ENCODE data around the gene RBL2. TPM values are rescaled to one million over a fixed set of nuclear protein-coding genes. Genes with fewer than 3 reads are reported as not detected.

Gene RBL2
- total and polyA plus RNA-seq, 9 of the 15 experiments (the other 6 are each of a cell fraction or from before 2014, with no cell fraction given): 7.8 to 76.3 (median 28.5) TPM

- no peak for TF ChIP-seq ZFP91 (CRISPR knock-in tag; IDR thresholded peaks at IDR 0.05)
- TF ChIP-seq ZBTB8A (IDR thresholded peaks at IDR 0.05; ENCODE audit: partially characterized antibody): peak; percentile 56
- TF ChIP-seq WHSC1 (IDR thresholded peaks at IDR 0.05; ENCODE audit: low read length): no peak
- TF ChIP-seq HES1 (IDR thresholded peaks at IDR 0.05; ENCODE audit: low read depth): no peak
- TF ChIP-seq MXI1 (IDR thresholded peaks at IDR 0.05; ENCODE audit: low read depth, low read length): no peak
- TF ChIP-seq PURB (CRISPR knock-in tag; IDR thresholded peaks at IDR 0.05; ENCODE audit: low read depth): no peak
- no peak for TF ChIP-seq ZNF121 (CRISPR knock-in tag; conservative IDR thresholded peaks at IDR 0.05)
- TF ChIP-seq SRSF3 (IDR thresholded peaks at IDR 0.05; ENCODE audit: insufficient read depth, low read length): no peak
- TF ChIP-seq SFPQ (IDR thresholded peaks at IDR 0.05; ENCODE audit: low read depth, low read length): no peak
- TF ChIP-seq ARID1B (IDR thresholded peaks at IDR 0.05): no peak
- TF ChIP-seq ZNF589 (CRISPR knock-in tag; IDR thresholded peaks at IDR 0.05; ENCODE audit: low read depth): no peak
- no peak for TF ChIP-seq CEBPB (tag; IDR thresholded peaks at IDR 0.05)
- TF ChIP-seq PTRF (tag; IDR thresholded peaks at IDR 0.05): no peak
- no peak for TF ChIP-seq BCOR (IDR thresholded peaks at IDR 0.05)
- no peak for TF ChIP-seq CBFB (CRISPR knock-in tag; IDR thresholded peaks at IDR 0.05)
- no peak for TF ChIP-seq YBX1 (IDR thresholded peaks at IDR 0.05)
- no peak for TF ChIP-seq HDAC6 (IDR thresholded peaks at IDR 0.05; ENCODE audit: low read depth, low read length)
- TF ChIP-seq MCM7 (IDR thresholded peaks at IDR 0.05): no peak
- no peak for TF ChIP-seq FOXM1 (IDR thresholded peaks at IDR 0.05; ENCODE audit: low read depth)
- no peak for TF ChIP-seq FOXM1 (CRISPR knock-in tag; IDR thresholded peaks at IDR 0.05; ENCODE audit: low read depth)
- no peak for TF ChIP-seq TBL1XR1 (IDR thresholded peaks at IDR 0.05; ENCODE audit: low read length in 2 of 2)
- no peak for TF ChIP-seq TEAD4 (IDR thresholded peaks at IDR 0.05; ENCODE audit: low read length)
- no peak for TF ChIP-seq TEAD4 (CRISPR knock-in tag; IDR thresholded peaks at IDR 0.05; ENCODE audit: borderline replicate concordance)
- TF ChIP-seq HINFP (tag; conservative IDR thresholded peaks at IDR 0.05; ENCODE audit: low read depth): no peak
- TF ChIP-seq XRCC4 (IDR thresholded peaks at IDR 0.05; ENCODE audit: extremely low read depth, insufficient read depth, insufficient read length): no peak
These were observed at the start of gene RBL2 (continued) for GRCh38 chr16:53434377-53435065.
